Ishikawa (cell line): ENCODE results near the gene EPC2.

Experiments used
- CEBPB ChIP-seq: IDR thresholded peaks from 2 replicates; pipeline ENCODE4 v1.6.1; 2012
- CREB1 ChIP-seq: IDR thresholded peaks from 2 replicates; pipeline ENCODE4 v1.6.1; 2012; ENCODE audit warnings: low read depth
- EGR1 ChIP-seq: IDR thresholded peaks from 2 replicates; pipeline ENCODE4 v1.6.1; 2012
- EP300 ChIP-seq: IDR thresholded peaks from 2 replicates; pipeline ENCODE4 v1.6.1; 2012; ENCODE audit warnings: borderline replicate concordance
- FOXM1 ChIP-seq: IDR thresholded peaks from 2 replicates; pipeline ENCODE4 v1.6.1; 2012; ENCODE audit warnings: low read depth, borderline replicate concordance
- NFIC ChIP-seq: IDR thresholded peaks from 2 replicates; pipeline ENCODE4 v1.6.1; 2012
- RAD21 ChIP-seq: IDR thresholded peaks from 2 replicates; pipeline ENCODE4 v1.6.1; 2012; ENCODE audit warnings: low read depth
- TAF1 ChIP-seq: IDR thresholded peaks from 2 replicates; pipeline ENCODE4 v1.6.1; 2012; ENCODE audit warnings: low read depth, mild to moderate bottlenecking
- TCF12 ChIP-seq: IDR thresholded peaks from 2 replicates; pipeline ENCODE4 v1.6.1; 2012; ENCODE audit warnings: low read depth
- ZBTB7A ChIP-seq: IDR thresholded peaks from 2 replicates; pipeline ENCODE4 v1.6.1; 2012; ENCODE audit warnings: low read depth
- TF ChIP-seq, protein P1 (sequence below): IDR thresholded peaks from 2 replicates; pipeline ENCODE4 v1.6.1; 2012; ENCODE audit warnings: low read depth, mild to moderate bottlenecking
- TF ChIP-seq, protein P2 (sequence below): IDR thresholded peaks from 2 replicates; pipeline ENCODE4 v1.6.1; 2012
- TF ChIP-seq, protein P3 (sequence below): IDR thresholded peaks from 2 replicates; pipeline ENCODE4 v1.6.1; 2012

DNA sequence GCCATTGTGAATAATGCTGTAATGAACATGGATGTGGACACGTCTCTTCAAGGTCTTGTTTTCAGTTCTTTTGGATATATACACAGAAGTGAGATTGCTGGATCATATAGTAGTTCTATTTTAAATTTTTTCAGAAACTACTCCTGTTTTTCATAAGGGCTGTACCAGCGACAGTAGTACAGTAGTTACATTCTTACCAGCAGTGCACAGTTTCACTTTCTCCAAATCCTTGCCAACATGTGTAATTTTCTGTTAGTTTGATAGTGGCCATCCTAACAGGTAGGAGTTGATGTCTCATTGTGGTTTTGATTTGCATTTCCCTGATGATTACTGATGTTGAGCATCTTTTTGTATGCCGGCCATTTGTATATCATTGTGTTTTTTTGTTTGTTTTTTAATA lies 81.7 kb downstream of the EPC2 start:
- no peak for TF ChIP-seq TCF12
- no peak for TF ChIP-seq TAF1
- TF ChIP-seq EP300 = no peak
- TF ChIP-seq FOXM1 = no peak
- no peak for TF ChIP-seq ZBTB7A
- TF ChIP-seq RAD21 = no peak
- TF ChIP-seq, protein P1, sequence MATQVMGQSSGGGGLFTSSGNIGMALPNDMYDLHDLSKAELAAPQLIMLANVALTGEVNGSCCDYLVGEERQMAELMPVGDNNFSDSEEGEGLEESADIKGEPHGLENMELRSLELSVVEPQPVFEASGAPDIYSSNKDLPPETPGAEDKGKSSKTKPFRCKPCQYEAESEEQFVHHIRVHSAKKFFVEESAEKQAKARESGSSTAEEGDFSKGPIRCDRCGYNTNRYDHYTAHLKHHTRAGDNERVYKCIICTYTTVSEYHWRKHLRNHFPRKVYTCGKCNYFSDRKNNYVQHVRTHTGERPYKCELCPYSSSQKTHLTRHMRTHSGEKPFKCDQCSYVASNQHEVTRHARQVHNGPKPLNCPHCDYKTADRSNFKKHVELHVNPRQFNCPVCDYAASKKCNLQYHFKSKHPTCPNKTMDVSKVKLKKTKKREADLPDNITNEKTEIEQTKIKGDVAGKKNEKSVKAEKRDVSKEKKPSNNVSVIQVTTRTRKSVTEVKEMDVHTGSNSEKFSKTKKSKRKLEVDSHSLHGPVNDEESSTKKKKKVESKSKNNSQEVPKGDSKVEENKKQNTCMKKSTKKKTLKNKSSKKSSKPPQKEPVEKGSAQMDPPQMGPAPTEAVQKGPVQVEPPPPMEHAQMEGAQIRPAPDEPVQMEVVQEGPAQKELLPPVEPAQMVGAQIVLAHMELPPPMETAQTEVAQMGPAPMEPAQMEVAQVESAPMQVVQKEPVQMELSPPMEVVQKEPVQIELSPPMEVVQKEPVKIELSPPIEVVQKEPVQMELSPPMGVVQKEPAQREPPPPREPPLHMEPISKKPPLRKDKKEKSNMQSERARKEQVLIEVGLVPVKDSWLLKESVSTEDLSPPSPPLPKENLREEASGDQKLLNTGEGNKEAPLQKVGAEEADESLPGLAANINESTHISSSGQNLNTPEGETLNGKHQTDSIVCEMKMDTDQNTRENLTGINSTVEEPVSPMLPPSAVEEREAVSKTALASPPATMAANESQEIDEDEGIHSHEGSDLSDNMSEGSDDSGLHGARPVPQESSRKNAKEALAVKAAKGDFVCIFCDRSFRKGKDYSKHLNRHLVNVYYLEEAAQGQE = no peak
- no peak for TF ChIP-seq EGR1
- no peak for TF ChIP-seq NFIC
- TF ChIP-seq, protein P2, sequence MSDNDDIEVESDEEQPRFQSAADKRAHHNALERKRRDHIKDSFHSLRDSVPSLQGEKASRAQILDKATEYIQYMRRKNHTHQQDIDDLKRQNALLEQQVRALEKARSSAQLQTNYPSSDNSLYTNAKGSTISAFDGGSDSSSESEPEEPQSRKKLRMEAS = no peak
- TF ChIP-seq CEBPB = no peak
- TF ChIP-seq CREB1 = no peak
- TF ChIP-seq, protein P3, sequence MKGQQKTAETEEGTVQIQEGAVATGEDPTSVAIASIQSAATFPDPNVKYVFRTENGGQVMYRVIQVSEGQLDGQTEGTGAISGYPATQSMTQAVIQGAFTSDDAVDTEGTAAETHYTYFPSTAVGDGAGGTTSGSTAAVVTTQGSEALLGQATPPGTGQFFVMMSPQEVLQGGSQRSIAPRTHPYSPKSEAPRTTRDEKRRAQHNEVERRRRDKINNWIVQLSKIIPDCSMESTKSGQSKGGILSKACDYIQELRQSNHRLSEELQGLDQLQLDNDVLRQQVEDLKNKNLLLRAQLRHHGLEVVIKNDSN = no peak
